Limb (tissue), 2 donors: Measurements from ENCODE around the gene IL16.
A peak's percentile ranks its signal among the peaks of the same experiment; 100 is the strongest.
"Not testable (repeated sequence)": the region's sequence is repeated elsewhere in the genome, so short reads cannot be mapped to it uniquely, and the experiment has no call there.

ENCODE experiments used
- DNase-seq, 2 donors: peaks; one replicate each; pipeline ENCODE4 v3.0.0-alpha.2; 2016; ENCODE audit errors: extremely low spot score in 2 of 2

Gene IL16

DNA sequence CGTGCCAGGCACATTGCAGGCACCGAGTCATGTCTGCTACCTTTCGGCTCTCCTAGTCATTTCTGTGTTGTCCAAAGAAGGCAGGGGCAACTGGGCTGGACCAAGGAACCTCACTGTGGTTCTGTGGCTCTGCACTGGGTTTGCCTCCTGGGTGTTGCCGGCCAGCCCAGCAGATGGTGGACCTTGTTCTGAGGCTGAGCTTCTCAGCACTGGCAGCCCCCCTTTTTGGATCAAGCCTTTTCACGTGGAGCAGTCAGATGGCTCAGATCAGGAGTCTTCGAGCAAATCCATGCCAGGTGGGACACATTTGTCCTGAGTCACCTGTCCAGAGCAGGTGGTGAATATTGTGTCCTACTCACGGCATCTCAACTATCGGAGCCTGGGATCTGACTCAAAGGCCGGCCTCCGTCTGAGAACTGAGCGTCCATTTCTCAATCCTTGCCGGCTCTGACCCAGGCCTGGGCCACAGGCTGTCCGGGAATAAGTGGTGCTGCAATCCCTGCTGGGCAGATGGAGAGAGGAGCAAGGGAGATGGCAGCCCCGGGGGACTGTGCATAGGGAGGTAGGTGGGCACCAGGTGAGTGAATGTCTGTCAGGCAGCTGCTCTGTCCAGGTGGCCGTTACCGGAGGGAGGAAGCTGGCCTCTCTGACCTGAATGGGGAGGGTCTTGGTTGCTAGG is at the start of gene IL16:
Gene IL16 (plus strand): TSS at position 304 of the 679 bp plus-strand sequence. CDS start 28,521 bp downstream, outside the sequence.
- no peak for DNase-seq

- no peak for DNase-seq
Measured at GRCh38 chr15:81151389-81151788, 45.3 kb upstream of the IL16 start.

DNA sequence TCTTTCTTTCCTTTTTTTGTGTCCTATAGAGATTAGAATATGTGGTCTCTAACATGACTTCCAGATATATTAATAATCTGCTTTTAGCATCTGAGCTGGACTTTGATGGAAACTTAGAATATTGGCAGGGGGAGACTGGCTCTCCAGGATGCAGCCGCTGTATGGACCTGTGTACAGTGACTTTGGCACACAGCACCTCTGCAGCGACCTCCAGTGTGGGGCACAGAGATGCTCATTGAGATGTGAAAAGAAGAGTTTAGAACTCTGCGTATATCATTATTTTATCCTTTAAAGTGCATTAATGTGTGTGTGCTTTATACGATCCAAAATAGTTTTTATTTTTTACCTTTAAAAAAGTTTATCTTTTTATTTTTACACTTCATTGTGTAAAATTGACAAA is 44.3 kb upstream of the IL16 start:
- no peak for DNase-seq

DNA sequence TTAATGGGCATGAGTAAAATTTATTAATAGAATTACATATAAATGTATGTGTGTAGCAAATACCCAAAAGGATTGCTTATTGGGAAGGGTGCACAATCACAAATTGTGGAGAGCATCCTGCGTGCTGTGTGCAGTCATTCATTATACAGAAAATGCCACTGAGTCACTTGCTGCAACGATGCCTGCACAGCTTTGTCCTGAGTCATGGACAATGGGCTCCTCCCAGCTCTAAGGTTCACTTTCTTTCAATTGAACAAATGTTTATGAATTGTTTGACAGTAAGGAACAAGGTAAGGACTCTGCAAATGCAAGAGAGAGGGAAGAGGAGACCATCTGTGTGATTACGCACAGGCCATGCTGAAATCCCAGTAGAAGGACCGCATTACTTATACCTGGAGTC is 43.9 kb upstream of the IL16 start:
- no peak for DNase-seq

DNA sequence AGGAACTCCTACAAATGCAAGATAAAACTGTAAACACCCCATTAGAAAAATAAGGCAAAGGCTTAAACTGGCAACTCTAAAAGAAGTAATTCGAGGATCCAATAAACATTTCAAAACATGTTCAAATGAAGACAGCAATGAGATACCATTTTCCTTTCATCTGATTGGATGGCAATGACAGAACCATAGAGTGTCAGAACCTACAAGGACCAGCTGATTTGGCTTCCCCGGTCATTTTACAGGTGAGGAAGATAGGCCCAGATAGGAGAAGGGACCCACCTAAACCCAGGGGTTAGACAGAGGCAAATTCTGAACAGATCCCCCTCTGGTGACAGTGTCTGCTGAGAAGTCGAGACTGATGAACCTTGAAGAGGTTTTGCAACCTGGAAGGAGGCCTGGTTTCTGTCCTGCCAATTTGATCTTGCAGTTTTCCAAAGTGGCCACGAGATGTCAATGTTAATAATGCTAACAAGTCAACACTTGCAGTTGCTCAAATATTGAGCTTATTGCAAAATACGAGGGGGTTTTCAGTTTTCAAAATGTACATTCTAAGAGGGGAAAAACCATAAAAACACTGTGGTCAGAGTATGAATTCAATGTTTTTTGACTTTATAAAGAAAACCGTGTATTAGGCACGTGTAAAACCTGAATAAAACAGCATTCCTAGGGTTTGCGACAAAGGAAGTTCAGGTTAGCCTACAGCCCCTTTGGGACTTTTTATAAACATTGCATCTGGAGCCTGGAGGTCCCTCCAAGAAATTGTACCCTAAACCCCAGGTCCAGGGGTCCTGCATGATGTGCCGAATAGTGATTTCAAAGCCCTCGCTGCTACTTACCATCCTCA is 41.1 kb upstream of the IL16 start:
- peak in 1 of 2 donors; percentile 56 for DNase-seq

DNA sequence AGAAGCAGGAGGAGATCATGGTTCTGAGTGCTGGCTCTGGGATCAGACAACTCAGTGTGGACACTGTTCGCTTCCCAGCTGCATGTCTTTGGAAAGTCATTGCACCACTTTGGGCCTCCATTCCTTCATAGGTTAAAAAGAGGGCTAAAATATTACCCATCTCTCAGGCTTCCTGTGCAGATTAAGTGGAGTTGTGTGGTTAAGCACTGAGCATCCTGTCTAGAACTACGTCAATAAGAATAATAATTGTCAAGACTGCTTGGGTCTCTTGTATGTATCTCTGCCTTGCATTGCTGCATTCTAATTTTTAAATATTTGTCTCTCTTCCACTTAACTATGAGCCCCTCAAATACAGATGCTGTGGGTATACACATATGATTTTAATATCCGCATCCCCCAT is 40.4 kb upstream of the IL16 start:
- DNase-seq, result no peak

DNA sequence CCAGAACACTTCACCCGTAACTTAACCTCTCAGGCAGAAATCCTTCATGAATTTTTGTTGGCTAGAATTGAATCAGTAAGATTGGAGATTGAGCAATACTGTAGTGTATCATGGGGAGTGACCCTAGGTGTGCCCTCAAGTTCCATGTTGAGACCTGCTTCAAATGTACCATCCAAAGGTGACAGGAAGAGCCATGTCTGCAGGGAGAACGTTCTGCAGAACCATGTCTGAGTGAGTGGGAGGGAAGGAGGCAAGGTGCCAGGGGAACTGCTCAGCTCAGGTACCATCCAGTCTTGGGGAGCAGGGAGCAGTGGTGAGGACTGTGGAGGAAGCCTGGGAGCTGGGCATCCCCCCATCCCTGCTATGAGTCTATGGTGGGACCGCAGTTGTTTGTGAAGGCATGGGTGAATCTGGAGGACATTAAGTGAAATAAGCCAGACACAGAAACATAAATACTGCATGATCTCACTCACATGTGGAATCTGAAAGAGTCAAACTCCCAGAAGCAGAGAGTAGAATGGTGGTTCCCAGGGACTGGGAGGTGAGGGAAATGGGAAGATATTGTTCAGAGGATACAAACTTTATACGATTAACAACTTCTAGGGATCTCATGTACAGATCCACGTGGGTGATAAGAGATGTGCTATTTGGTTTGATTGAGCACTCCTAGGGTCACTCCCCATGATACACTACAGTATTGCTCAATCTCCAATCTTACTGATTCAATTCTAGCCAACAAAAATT is 39.3 kb upstream of the IL16 start:
- DNase-seq, result no peak

DNA sequence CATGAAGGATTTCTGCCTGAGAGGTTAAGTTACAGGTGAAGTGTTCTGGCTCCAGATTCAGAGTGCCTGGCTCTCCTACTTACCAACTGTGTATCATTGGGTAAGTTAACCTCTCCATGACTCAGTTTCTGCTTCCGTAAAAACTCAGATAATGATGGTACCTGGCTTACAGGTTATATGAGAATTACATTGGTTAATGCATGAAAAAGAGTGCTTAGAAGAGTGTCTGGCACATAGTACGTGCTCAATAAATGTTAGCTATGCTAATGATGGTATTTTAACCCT is 38.8 kb upstream of the IL16 start:
- no peak for DNase-seq

- not testable (repeated sequence) for DNase-seq
Measured at GRCh38 chr15:81158561-81158960, 38.1 kb upstream of the IL16 start.

DNA sequence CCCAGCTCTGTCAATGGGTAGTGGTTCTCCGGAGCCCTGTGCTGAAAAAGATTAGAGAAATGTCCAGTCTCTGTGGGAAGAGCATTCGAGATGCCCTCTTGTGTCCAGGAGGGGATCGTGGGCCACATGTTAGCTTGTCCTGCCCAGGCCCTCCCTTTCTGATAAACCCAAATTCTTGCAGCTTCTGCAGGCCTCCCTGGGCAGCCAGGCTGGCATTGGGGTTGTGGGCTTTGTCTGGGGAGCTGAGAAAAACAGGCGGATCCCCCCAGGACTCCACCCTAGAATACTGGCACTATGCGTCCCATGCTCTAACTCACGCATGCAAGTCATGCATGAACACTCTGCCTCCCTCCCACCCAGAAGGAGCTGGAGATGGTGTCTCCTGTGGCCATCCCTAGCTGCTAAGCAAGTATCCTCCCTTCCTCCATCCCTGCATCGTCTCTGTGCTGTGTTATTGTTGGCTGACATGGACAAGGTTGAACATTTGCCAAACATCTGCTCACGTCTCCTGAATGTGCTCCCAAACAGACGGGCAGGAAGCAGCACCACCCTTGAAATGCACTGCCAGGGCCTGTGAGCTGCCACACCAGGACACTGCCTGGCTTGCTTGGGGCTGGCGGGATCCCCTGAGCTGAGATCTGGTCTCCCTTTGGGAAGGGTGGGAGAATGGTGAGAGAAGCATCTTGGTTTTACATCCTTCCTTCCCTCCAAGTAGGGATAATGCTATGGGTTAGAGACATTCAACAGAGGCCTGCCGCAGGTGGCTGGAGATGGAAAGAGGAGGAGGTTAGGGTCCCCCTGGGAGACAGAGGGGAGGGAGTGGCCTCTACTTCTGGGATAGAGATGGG is 36.1 kb upstream of the IL16 start:
- peak; percentile 76 to 88 for DNase-seq

GRCh38 chr15:81161160-81161673 is 35.5 kb upstream of the IL16 start:
- DNase-seq, result no peak

GRCh38 chr15:81161851-81162250 is 34.8 kb upstream of the IL16 start:
- no peak for DNase-seq

- DNase-seq, result no peak
Measured at GRCh38 chr15:81163961-81164800, 32.5 kb upstream of the IL16 start.

GRCh38 chr15:81165535-81165934 is 31.1 kb upstream of the IL16 start:
- no peak for DNase-seq

GRCh38 chr15:81166636-81167305 is 29.9 kb upstream of the IL16 start:
- DNase-seq, result no peak

GRCh38 chr15:81168131-81168526 is 28.6 kb upstream of the IL16 start:
- no peak for DNase-seq

DNA sequence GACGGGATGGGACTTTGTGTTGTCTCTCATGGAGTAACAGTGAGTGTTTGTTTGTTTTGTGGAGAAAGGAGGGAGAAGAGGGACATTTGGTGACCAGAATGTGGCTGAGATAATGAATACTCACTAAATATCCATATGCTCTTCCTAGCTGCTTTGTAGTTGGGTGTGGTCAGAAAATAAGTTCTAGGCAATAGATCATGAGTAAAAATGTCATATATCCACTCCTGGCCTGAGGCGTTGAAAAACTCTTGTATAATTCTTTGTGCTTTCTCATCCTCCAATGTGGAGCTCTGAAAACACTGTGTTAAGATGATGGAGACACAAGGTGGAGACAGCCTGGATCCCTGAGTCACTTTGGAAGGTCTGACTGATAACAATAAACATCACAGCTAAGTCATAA is 28.0 kb upstream of the IL16 start:
- no peak for DNase-seq

DNA sequence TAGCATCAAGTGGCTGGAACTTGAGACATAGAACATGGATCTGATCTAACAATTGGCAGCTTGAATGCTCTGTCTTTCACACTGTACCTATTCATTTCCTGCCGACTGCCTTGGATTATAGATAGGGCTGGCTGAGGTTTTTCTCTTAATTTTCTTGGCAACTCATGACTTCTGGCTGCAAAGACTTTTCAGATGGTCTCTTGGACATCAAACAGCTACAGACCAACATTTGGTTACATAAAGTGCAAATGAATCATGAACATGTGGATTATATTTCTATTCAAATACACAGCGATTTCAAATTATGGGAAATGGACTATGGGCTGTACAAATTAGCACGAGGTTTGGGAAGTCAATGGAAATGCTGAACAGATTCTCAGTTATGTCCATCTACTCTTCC is 26.2 kb upstream of the IL16 start:
- no peak for DNase-seq

GRCh38 chr15:81171286-81171685 is 25.4 kb upstream of the IL16 start:
- no peak for DNase-seq
